ENCODE data around the gene CKLF. TPM values are rescaled to one million over a fixed set of nuclear protein-coding genes. Genes with fewer than 3 reads are reported as not detected.
A peak's percentile ranks its signal among the peaks of the same experiment; 100 is the strongest.

CKLF gene
- total RNA-seq, 1 donor from 2014 or later = 36.3 TPM

DNA sequence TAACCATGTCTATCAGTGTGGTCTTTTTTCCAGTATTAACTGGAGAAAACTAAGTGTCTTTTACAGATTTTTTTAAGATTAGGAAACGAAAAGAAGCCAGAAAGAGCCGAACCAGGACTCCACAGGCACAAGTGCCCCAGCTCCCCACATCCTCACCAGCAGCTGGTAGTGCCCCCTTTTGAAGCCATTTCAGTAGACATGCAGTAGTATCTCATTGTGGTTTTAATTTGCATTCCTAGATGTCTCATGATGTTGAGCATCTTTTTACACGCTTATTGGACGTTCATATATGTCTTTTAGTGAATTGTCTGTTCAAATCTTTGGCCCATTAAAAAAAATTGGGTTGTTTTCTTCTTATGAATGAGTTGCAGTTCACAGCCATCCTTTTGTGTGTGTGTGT, 47.4 kb downstream of the CKLF start:
- TF ChIP-seq, protein P1, sequence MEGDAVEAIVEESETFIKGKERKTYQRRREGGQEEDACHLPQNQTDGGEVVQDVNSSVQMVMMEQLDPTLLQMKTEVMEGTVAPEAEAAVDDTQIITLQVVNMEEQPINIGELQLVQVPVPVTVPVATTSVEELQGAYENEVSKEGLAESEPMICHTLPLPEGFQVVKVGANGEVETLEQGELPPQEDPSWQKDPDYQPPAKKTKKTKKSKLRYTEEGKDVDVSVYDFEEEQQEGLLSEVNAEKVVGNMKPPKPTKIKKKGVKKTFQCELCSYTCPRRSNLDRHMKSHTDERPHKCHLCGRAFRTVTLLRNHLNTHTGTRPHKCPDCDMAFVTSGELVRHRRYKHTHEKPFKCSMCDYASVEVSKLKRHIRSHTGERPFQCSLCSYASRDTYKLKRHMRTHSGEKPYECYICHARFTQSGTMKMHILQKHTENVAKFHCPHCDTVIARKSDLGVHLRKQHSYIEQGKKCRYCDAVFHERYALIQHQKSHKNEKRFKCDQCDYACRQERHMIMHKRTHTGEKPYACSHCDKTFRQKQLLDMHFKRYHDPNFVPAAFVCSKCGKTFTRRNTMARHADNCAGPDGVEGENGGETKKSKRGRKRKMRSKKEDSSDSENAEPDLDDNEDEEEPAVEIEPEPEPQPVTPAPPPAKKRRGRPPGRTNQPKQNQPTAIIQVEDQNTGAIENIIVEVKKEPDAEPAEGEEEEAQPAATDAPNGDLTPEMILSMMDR (conservative IDR thresholded peaks at IDR 0.05) = no peak
- peaks cover 3% of the 10 kb centered on the region for H3K27me3 Mint-ChIP-seq
- no peak for DNase-seq (ENCODE audit: extremely low spot score, unreplicated experiment)
- no peaks in the 10 kb centered on the region for H3K9me3 Mint-ChIP-seq
- H3K36me3 Mint-ChIP-seq = no peaks in the 10 kb centered on the region
- H3K4me1 Mint-ChIP-seq (ENCODE audit: unreplicated experiment) = peaks cover 15% of the 10 kb centered on the region
- H3K4me3 Mint-ChIP-seq = no peak overlapping the region
- H3K27ac Mint-ChIP-seq = peak overlapping the region; percentile 6

DNA sequence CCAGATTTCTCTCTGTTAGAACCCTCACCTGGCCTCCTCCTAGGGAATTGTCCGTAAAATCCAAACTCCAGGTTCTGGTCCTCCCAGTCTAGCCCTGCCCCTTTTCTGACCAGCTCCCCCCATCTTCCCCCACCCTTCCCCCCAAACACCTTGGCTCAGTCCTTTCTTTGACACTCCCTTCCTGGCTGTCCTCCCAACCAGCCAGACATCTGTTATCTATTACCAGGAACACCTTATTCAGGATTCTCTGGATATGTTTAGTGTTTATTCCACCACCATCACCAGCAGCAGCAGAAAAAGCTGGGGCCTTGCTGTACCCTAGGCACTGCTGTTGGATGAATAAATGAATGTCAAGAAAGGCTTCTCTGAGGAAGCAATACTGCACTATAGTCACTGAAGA, 48.1 kb downstream of the CKLF start:
- peaks cover 3% of the 10 kb centered on the region for H3K27me3 Mint-ChIP-seq
- TF ChIP-seq, protein P1 (conservative IDR thresholded peaks at IDR 0.05) = no peak
- H3K4me3 Mint-ChIP-seq = no peak overlapping the region
- no peak for DNase-seq (ENCODE audit: extremely low spot score, unreplicated experiment)
- H3K36me3 Mint-ChIP-seq = no peaks in the 10 kb centered on the region
- H3K27ac Mint-ChIP-seq = no peak overlapping the region
- no peaks in the 10 kb centered on the region for H3K9me3 Mint-ChIP-seq
- peaks cover 15% of the 10 kb centered on the region for H3K4me1 Mint-ChIP-seq (ENCODE audit: unreplicated experiment)

DNA sequence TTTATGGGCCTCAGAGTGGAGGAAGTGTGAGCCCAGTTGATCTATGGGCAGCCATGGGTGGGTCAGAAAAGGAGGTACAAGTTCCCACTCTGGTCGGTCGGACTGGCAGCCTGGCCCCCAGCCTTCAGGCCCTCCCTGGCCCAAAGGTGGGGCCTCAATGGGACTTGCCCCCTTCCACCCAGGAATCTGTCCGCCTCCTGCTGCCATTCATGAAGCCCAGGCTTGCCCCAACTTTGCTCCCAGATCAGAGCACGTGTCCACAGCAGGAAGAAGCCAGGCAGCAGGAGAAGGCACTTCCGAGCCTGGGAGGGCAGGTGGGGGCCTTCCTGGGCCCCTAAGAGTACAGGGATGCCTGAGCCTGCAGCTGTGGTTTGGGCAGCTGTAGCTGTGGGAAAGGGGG, 49.1 kb downstream of the CKLF start:
- TF ChIP-seq, protein P1 (conservative IDR thresholded peaks at IDR 0.05) = no peak
- peaks cover 3% of the 10 kb centered on the region for H3K27me3 Mint-ChIP-seq
- H3K9me3 Mint-ChIP-seq = no peaks in the 10 kb centered on the region

DNA sequence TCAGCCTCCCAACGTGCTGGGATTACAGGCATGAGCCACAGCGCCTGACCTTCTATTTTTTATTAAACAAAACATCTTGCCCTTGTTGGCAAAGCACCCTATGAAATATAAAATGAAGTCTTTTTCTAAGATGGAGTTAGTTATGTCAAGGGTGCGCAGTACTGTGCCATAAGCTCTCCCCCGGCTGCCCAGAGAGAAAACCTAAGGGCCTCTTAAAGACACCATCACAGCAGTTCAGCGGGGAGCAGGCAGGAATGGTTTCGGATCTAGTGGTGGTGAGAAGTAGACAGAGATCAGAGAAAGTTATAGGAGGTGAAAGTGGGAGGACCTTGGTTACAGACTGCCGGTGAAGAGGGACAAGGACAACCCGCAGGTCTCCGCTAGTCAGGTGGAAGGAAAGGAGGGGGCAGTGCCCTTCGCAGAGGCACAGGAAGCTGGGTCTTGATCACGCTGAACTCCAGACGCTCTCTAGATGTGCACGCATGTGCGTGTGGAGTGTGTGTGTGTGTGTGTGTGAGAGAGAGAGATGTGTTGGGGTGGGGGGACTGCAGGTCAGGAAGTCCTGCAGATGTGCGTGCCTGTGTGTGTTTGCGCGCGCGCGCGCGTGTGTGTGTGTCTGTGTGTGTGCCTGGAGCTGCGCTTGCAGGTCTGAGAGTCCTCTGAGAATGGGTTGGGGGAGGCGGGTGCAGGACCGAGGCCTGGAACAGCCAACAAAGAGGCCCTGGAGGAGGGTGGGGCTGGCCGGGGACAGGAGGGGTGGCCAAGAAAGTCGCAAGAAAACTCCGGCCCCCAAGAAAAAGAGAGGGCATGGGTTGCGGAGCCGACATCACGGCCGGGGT, 51.4 kb downstream of the CKLF start:
- Mint-ChIP-seq H3K9me3 (no peaks in the 10 kb centered on the region), H3K36me3 (no peaks in the 10 kb centered on the region), H3K4me1 (ENCODE audit: unreplicated experiment) (peaks cover 22% of the 10 kb centered on the region), H3K27me3 (peaks cover 3% of the 10 kb centered on the region), H3K4me3 (peak overlapping the region; percentile 96), H3K27ac (peak overlapping the region; percentile 97)
- peak; percentile 88 for DNase-seq (ENCODE audit: extremely low spot score, unreplicated experiment)
- TF ChIP-seq, protein P1 (conservative IDR thresholded peaks at IDR 0.05) = no peak

More for the DNA sequence above, 49.1 kb downstream of the CKLF start:
- no peak for DNase-seq (ENCODE audit: extremely low spot score, unreplicated experiment)
- Mint-ChIP-seq H3K4me3 (no peak overlapping the region), H3K4me1 (ENCODE audit: unreplicated experiment) (peaks cover 15% of the 10 kb centered on the region), H3K27ac (no peak overlapping the region), H3K36me3 (no peaks in the 10 kb centered on the region)

DNA sequence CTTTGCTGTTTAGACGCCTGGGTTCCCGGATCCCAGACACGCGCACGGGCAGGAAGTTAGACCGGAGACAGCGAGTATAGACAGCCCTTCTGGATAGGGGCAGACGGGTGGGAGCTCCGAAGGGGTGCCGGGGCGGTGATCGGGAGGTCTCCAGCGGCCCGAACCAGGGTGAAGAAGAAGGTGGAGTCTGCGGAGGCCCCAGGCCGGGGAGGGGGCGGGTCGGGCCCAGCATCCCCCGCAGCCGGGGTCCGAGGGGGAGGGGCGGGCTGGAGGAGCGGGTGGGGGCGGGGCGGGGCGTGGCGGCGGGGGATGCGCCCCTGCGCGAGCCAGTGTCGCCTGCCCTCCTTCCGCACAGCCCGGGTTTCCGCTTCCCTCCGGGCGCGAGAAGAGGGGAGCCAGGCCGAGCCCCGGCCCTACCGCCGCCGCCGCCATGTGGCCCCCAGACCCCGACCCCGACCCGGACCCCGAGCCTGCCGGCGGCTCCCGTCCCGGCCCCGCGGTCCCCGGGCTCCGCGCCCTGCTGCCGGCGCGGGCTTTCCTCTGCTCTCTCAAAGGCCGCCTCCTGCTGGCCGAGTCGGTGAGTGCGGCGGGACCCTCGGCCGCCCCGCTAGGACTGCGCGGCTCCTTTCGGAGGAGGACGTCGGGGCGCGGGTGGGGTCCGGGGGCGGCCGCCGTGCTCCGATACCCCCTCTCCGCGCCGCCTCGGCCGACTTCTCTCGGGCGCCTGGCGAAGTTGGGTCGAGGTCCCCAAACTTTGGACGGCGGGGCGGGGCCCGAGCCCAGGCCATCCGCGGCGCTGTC, 52.2 kb downstream of the CKLF start, which contains the start of gene CMTM3:
CMTM3 (plus strand) TSS at position 329 of the 801 bp plus-strand sequence; CDS start at position 431, 102 bp downstream.
- H3K27ac Mint-ChIP-seq = peak within 1 kb of the TSS; percentile 97
- TF ChIP-seq, protein P1 (conservative IDR thresholded peaks at IDR 0.05) = peak; percentile 97
- DNase-seq (ENCODE audit: extremely low spot score, unreplicated experiment) = peak; percentile 91
- H3K9me3 Mint-ChIP-seq = no peaks in the 10 kb centered on the region
- no peaks in the 10 kb centered on the region for H3K36me3 Mint-ChIP-seq
- H3K27me3 Mint-ChIP-seq = peaks cover 3% of the 10 kb centered on the region
- H3K4me3 Mint-ChIP-seq = peak within 1 kb of the TSS; percentile 96
- peaks cover 23% of the 10 kb centered on the region for H3K4me1 Mint-ChIP-seq (ENCODE audit: unreplicated experiment)

Data from type B pancreatic cell (in vitro differentiated cells).